Large intestine (tissue), 3 donors: ENCODE results near the gene SCN8A. TPM values are rescaled to one million over a fixed set of nuclear protein-coding genes. Genes with fewer than 3 reads are reported as not detected.
A peak's percentile ranks its signal among the peaks of the same experiment; 100 is the strongest.

Experiments
- DNase-seq, 2 donors: peaks; one replicate each; pipeline versions ENCODE4 v3.0.0 to v3.0.0-alpha.2; 2013
- H3K27ac ChIP-seq: one replicate; pipeline ENCODE4 v1.5.1; 2013; ENCODE audit warnings: low read length
- H3K27me3 ChIP-seq: 2 replicates; pipeline ENCODE4 v1.6.1; 2013; ENCODE audit warnings: low read length; ENCODE audit not compliant: control insufficient read depth, insufficient read depth
- H3K36me3 ChIP-seq: 2 replicates; pipeline ENCODE4 v1.6.1; 2013; ENCODE audit warnings: low read length; ENCODE audit not compliant: control insufficient read depth, insufficient read depth
- H3K4me1 ChIP-seq: one replicate; pipeline ENCODE4 v1.6.1; 2013; ENCODE audit warnings: low read length; ENCODE audit not compliant: control insufficient read depth, insufficient read depth
- H3K4me3 ChIP-seq: one replicate; pipeline ENCODE4 v1.5.1; 2013; ENCODE audit warnings: low read length
- H3K9me3 ChIP-seq: one replicate; pipeline ENCODE4 v1.6.1; 2013; ENCODE audit warnings: mild to moderate bottlenecking, low read depth, low read length, moderate library complexity; ENCODE audit not compliant: control insufficient read depth
- WGBS: methylation state at CpG from one replicate; pipeline ENCODE4 v1.1.5; 2013; ENCODE audit warnings: low lambda C conversion rate; ENCODE audit not compliant: insufficient coverage; 5-methylcytosine and 5-hydroxymethylcytosine counted together
- polyA plus RNA-seq: library from polyadenylated mRNA; unstranded; fragments of 120-200 nt; gene quantifications from one replicate; pipeline ENCODE4 v1.2.1, GENCODE V29; 2013

SCN8A gene
- polyA plus RNA-seq, 1 donor, result 1.4 TPM

DNA sequence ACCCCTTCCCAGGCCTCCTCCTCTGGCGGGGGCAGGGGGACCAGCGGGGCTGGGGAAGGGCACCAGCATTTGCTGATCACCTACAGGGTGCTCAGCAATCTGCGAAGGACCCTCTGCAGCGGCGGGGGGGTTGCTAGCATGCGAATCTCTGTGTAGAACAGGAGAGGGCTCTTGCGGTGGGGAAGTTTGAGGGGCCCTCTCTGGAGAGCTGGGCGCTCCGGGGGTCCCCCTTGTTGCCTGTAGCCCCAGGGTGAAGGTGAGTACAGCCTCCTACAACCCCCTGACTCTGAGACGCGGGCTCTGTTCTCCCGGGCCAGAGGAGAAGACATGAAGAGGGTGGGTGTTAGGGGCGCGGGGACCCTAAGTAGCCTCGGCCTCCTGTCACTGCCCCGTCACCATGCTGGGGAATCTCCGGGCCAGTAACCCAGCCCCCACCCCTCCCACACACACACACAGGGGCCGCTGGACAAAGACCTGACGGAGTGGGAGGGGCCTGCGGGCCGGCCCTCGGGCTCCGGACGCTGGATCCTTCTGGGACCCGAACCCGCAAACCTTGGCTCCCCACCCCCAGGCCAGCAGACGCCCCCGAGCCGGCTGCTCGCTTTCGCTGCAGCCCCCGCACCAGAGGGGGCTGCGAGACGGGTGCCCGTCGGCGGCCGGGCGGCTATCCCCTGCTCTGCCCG, 256.8 kb downstream of the SCN8A start:
- H3K27me3 ChIP-seq, result peaks cover 58% of the 10 kb centered on the region
- peak overlapping the region; percentile 23 for H3K27ac ChIP-seq
- no peak for DNase-seq
- peaks cover 19% of the 10 kb centered on the region for H3K4me1 ChIP-seq
- peaks cover 2% of the 10 kb centered on the region for H3K9me3 ChIP-seq
- H3K4me3 ChIP-seq, result peak overlapping the region; percentile 52
- WGBS, result no CpG with 5 or more reads among the region's 40 CpGs
- H3K36me3 ChIP-seq, result no peaks in the 10 kb centered on the region

DNA sequence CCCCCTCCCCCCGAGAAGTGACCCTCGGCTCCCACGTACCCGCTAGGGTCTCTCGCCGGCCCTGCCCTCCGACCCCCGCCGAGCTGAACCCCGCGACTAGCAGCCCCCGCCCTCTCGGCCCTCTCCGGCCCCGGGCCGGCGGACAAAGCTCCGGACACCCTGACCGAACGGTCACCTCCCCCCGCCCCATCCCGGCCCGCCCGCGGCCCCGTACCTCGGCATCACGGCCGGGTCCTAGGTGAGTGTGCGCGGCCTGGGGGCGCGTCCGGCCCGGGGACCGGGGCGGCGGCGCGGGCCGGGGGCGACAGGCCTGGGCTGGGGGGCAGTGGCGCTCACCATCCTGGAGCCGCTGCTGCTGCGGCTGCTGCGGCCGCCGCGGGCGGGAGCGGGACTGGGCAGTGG, 257.3 kb downstream of the SCN8A start, which contains the start of gene FIGNL2:
Gene FIGNL2, minus strand, starts transcription at position 393 of the 402 bp plus-strand sequence. CDS start 26,305 bp downstream, outside the sequence.
- DNase-seq, result no peak
- H3K4me3 ChIP-seq, result peak within 1 kb of the TSS; percentile 52
- H3K4me1 ChIP-seq, result peaks cover 19% of the 10 kb centered on the region
- H3K36me3 ChIP-seq, result no peaks in the 10 kb centered on the region
- peak within 1 kb of the TSS; percentile 23 for H3K27ac ChIP-seq
- WGBS, result no CpG with 5 or more reads among the region's 51 CpGs
- H3K27me3 ChIP-seq, result peaks cover 58% of the 10 kb centered on the region
- H3K9me3 ChIP-seq, result peaks cover 2% of the 10 kb centered on the region

DNA sequence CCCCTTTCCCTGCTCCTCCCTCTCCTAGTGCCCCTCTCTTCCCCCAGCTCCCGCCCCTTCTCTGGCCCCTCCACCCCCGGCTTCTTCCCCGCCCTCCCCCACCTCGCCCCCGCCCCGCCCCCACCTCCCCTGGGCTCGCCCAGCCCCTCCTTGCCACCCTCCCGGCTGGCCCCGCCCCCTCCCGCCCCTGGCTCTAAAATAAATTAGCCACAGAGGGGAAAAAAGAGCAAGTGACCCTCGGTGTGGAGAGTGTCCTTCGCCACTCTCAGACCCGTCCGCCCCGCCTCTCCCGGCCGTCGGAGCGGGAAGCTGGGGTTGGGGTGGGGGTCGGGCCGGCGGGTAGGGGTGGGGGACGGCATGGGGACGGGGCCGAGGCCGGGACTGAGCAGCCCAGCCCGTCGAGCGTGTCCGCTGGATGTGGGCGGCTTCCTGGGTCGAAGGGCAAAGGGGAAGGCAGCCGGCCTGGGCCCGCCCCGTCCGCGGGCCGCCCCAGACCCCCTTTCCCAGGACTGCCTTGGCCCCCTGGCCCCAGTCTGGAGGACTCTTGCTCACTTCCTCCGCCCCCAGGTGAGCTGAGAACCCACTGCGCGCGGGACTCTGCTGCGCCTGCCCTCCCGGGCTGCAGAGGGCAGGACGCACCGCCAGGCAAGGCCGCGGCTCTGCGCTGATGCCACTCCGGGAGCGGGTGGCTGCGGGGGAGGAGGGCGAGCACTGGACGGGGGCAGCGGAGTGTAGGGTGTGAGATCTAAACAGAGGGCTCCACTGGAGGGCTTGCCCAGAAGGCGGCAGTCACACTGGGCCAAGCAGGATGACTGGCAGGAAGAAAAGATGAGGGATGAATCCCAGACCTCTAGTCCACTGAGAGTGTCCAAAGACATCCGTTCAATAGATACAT, 258.1 kb downstream of the SCN8A start:
- no peak for DNase-seq
- whole genome bisulfite sequencing, result no CpG with 5 or more reads among the region's 57 CpGs
- H3K27me3 ChIP-seq, result peaks cover 57% of the 10 kb centered on the region
- no peak overlapping the region for H3K4me3 ChIP-seq
- H3K27ac ChIP-seq, result no peak overlapping the region
- no peaks in the 10 kb centered on the region for H3K36me3 ChIP-seq
- H3K9me3 ChIP-seq, result peaks cover 2% of the 10 kb centered on the region
- peaks cover 19% of the 10 kb centered on the region for H3K4me1 ChIP-seq

DNA sequence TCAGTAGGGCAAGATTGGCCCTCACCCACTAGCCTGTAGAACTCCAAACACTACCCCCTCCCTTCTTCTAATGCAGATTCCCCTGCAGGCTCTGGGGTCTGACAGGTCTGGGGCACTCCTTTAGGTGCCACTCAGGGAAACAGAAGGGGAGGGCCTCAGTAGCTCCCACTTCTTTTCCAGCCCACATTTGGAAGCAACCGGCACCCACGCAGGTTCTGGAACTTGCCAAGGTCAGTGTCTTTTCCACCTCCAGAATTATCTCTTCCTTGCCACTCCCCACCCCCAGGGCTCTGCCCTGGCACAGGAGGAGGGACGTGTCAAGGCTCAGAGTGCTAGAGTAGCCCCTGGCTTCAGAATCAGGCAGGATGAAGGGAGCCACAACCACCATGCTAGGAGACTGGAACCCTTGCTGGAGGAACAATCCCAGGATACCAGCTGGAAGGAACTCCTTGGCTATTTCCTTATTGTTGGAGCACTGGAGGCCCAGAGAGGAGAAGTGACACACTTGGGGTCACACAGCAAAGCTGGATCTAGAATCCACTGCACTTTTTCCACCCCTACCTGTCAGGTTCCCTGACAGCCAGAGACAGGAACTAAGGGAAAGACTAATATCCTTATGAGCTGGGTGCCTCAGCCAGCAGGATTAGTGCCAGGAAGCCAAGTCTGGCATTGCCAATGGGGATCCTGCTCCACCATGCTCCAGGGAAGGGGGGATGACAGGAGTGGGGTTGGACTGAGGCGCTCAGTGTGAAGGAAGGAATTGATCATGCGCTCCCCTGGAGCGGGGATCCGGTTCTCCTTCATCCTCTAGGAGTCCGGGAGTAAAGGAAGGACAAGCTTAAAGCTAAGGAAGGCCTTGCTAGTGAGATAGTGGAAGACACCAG, 259.3 kb downstream of the SCN8A start:
- Histone ChIP-seq H3K36me3 (no peaks in the 10 kb centered on the region), H3K4me3 (no peak overlapping the region), H3K27me3 (peaks cover 51% of the 10 kb centered on the region), H3K27ac (no peak overlapping the region), H3K4me1 (peaks cover 15% of the 10 kb centered on the region), H3K9me3 (peaks cover 2% of the 10 kb centered on the region)
- no peak for DNase-seq
- 100% methylated on average over 1 of the region's 8 CpGs for WGBS

DNA sequence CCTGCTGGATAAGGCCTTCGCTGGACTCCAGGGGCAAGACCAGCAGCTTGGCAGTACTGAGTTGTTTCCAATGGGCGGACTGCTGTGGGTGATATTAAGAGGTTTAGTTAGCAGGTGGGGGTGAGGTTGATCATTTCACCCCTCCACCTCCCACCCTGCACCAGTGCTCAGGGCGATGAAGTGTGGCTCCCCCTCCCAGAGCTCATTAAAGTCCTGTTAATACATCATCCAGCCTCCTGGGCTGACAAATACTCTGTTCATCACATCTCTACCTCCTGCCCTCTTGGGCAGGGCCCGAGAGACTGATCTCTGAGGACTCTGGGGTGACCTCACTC, 259.9 kb downstream of the SCN8A start:
- H3K4me1 ChIP-seq, result peaks cover 16% of the 10 kb centered on the region
- no peaks in the 10 kb centered on the region for H3K36me3 ChIP-seq
- no peak overlapping the region for H3K4me3 ChIP-seq
- peaks cover 51% of the 10 kb centered on the region for H3K27me3 ChIP-seq
- H3K27ac ChIP-seq, result no peak overlapping the region
- DNase-seq, result no peak
- WGBS, result no CpG with 5 or more reads among the region's 4 CpGs
- peaks cover 2% of the 10 kb centered on the region for H3K9me3 ChIP-seq

DNA sequence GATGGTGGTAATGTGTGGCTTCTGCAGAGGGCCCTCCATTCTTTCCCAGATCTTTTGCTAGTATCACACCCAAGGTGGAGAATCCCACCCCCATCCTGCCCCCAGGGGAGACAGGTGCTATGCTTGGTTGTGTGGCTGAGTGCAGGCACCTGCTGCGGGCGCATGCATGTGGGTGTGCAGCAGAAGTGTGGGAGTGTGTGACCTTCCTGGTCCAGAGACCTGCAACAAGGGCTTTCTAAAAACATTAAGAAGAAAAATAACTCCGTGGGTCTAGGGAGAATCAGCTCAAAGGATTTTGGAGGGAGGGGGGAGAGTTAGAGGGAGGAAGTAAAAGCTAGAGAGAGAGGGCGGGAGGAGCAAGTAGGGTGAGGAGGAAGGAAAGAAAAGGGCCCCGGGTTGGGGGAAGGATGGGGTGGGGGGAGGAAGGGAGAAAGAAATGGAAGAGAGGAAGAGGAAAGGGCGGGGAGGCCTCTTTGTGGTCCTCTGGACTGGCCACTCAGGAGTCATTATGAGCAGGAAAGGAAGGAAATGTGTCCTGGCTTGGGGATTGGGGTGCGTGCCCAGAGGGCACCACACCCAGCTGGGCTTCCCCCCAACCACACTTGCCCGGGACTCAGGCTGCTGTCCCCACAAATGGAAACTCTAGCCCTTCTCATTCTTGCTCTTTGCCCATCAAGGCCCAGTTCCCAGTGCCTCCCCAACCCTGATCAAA, 260.5 kb downstream of the SCN8A start:
- Histone ChIP-seq H3K4me3 (no peak overlapping the region), H3K27me3 (peaks cover 51% of the 10 kb centered on the region), H3K36me3 (no peaks in the 10 kb centered on the region), H3K9me3 (peaks cover 2% of the 10 kb centered on the region), H3K4me1 (peaks cover 19% of the 10 kb centered on the region), H3K27ac (no peak overlapping the region)
- WGBS, result 67% methylated on average over 2 of the region's 8 CpGs
- no peak for DNase-seq

DNA sequence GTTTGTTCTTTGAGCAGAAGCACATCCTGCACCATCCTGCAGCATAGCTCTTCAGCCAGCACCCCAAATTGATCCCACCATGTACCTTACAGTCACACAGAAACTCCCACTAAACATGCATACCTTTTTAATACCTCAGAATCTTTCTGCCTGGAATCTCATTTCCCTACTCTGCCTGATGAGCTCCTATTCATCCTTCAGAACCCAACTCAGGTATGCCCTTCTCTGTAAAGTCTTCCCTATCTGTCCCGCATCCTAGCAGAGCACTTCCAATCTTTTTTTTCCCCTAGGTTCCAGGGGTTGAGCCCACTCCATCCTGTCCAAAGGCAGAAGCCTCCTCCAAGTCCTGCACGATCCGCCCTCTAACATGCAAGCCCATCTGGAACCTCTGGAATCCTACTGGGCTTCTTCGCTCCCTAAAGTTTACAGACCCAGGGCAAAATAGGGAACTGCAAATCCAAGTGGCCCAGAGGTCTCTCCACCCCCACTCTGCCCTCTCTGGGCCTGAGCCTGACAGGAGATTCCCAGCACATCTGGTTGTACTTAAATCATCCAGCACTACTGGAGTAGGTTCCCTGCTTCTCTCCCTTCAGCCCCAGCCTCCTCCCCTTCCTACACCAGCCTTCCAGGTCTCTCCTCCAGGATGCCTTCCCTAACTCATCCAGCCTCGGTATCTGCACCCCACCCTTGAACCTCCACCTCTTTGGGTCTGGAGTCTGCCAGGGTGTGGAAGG, 261.5 kb downstream of the SCN8A start:
- no CpG with 5 or more reads among the region's 5 CpGs for WGBS
- Histone ChIP-seq H3K27me3 (peaks cover 51% of the 10 kb centered on the region), H3K9me3 (no peaks in the 10 kb centered on the region), H3K4me1 (peaks cover 13% of the 10 kb centered on the region), H3K27ac (no peak overlapping the region), H3K36me3 (no peaks in the 10 kb centered on the region), H3K4me3 (no peak overlapping the region)
- no peak for DNase-seq

DNA sequence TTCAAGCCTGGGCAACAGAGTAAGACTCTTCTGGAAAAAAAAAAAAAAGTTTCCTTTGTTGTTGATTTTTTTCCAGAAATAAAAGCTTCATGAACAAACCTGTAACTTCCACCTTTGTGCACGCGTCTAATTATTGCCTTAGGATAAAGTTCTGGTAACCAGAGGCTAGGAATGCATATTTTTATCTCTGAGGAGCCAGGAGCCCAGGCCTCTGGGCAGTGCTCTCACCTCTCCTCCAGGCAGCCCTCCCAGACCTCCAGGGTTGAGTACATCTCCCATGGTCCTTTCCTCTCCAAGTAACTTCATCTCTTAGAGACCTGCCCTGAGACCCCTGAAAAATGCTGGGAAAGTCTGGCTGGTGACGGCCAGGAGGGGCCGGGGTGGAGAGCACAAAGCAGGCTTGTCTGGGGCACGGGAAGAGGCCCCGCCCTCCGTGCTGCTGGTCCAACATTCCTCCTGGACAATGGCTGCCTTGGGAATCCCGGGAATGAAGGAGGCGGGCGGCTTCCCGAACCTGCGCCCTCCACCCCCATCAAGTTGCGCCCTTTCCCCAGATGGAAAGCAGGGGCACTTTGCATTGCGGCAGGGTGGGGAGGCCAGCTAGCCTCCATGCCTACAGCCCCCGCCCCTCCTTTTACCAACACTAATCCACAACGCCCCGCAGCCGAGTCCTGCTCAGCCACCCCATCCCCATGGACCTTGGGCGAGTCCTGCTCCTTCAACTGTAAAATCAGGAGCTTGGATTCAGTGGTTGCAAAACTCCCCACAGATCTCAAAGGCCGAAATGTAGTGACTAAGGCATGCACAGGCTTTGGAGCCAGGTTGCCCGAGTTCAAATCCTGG, 264.8 kb downstream of the SCN8A start:
- peaks cover 29% of the 10 kb centered on the region for H3K27me3 ChIP-seq
- H3K4me1 ChIP-seq, result peaks cover 8% of the 10 kb centered on the region
- no peak overlapping the region for H3K27ac ChIP-seq
- H3K4me3 ChIP-seq, result peak overlapping the region; percentile 6
- no peaks in the 10 kb centered on the region for H3K36me3 ChIP-seq
- 10% methylated on average over 2 of the region's 21 CpGs for WGBS
- H3K9me3 ChIP-seq, result no peaks in the 10 kb centered on the region
- peak in 1 of 2 donors; percentile 56 for DNase-seq

DNA sequence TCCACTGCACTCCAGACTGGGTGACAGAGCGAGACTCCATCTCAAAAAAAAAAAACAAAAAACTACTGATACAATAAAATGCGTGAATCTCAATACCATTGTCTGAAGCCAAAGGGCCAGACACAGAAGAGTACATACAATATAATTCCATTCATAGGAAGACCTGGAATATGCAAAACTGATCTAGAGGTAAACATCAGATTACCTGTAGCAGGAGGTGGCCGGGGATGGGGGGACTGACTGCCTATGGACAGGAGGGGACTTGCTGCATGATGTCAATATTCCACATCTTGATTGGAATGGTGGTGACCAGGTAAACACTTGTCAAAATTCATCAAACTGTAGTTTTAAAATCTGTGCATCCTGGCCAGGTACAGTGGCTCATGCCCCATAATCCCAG, 270.0 kb downstream of the SCN8A start:
- 100% methylated on average over 2 of the region's 3 CpGs for WGBS
- Histone ChIP-seq H3K27ac (no peak overlapping the region), H3K4me3 (no peak overlapping the region), H3K9me3 (peaks cover 3% of the 10 kb centered on the region), H3K36me3 (no peaks in the 10 kb centered on the region), H3K4me1 (peaks cover 31% of the 10 kb centered on the region), H3K27me3 (peaks cover 15% of the 10 kb centered on the region)
- no peak for DNase-seq
